SK-N-SH treated with all-trans-retinoic acid at 6 μM for 48 hours (cell line): ENCODE results near the gene PARD3B.
"Not testable (repeated sequence)": the region's sequence is repeated elsewhere in the genome, so short reads cannot be mapped to it uniquely, and the experiment has no call there.

Experiments used
- ATAC-seq: fragments of 200-7000 bp; cut with Tn5 transposase; 3 replicates; pipeline ENCODE4 v1.9.1; 2020; ENCODE audit warnings: mild to moderate bottlenecking, moderate library complexity
- ARNTL ChIP-seq: fragments of 450-650 bp; formaldehyde crosslinking; IDR thresholded peaks from 2 replicates; pipeline ENCODE4 v1.5.0; 2020; ENCODE audit warnings: low read depth, mild to moderate bottlenecking, moderate library complexity, borderline replicate concordance
- BACH2 ChIP-seq: fragments of 250-450 bp; sonication (Bioruptor Pico); IDR thresholded peaks from 2 replicates; pipeline ENCODE4 v1.9.0; 2021; ENCODE audit warnings: mild to moderate bottlenecking, borderline replicate concordance
- CSDC2 ChIP-seq: fragments of 250-450 bp; sonication (Bioruptor Pico); IDR thresholded peaks from 2 replicates; pipeline ENCODE4 v1.5.0; 2020; ENCODE audit warnings: mild to moderate bottlenecking, moderate library complexity
- ESRRG ChIP-seq: fragments of 250-450 bp; sonication (Bioruptor Pico); IDR thresholded peaks from 2 replicates; pipeline ENCODE4 v1.6.1; 2021; ENCODE audit warnings: mild to moderate bottlenecking
- GLIS3 ChIP-seq: fragments of 250-450 bp; sonication (Bioruptor Pico); IDR thresholded peaks from 2 replicates; pipeline ENCODE4 v1.5.0; 2020; ENCODE audit warnings: mild to moderate bottlenecking, moderate library complexity
- ISL1 ChIP-seq: fragments of 250-450 bp; sonication (Bioruptor Pico); IDR thresholded peaks from 2 replicates; pipeline ENCODE4 v2.1.2; 2022; ENCODE audit warnings: mild to moderate bottlenecking, moderate library complexity
- PPARA ChIP-seq: fragments of 250-450 bp; sonication (Bioruptor Pico); IDR thresholded peaks from 2 replicates; pipeline ENCODE4 v1.5.0; 2020; ENCODE audit warnings: mild to moderate bottlenecking, borderline replicate concordance
- RARB ChIP-seq: fragments of 250-450 bp; sonication (Bioruptor Pico); IDR thresholded peaks from 2 replicates; pipeline ENCODE4 v1.8.0; 2021; ENCODE audit warnings: mild to moderate bottlenecking, moderate library complexity
- TCF4 ChIP-seq: fragments of 250-450 bp; sonication (Bioruptor Pico); IDR thresholded peaks from 2 replicates; pipeline ENCODE4 v1.8.0; 2021; ENCODE audit warnings: mild to moderate bottlenecking, moderate library complexity, borderline replicate concordance
- TOX ChIP-seq: fragments of 250-450 bp; sonication (Bioruptor Pico); IDR thresholded peaks from 2 replicates; pipeline ENCODE4 v1.8.0; 2021; ENCODE audit warnings: mild to moderate bottlenecking, moderate library complexity, borderline replicate concordance
- ZC3H10 ChIP-seq: fragments of 250-450 bp; sonication (Bioruptor Pico); IDR thresholded peaks from 2 replicates; pipeline ENCODE4 v1.5.1; 2021; ENCODE audit warnings: mild to moderate bottlenecking, moderate library complexity
- ZFP30 ChIP-seq: fragments of 450-650 bp; formaldehyde crosslinking; IDR thresholded peaks from 2 replicates; pipeline ENCODE4 v1.5.0; 2022; ENCODE audit warnings: mild to moderate bottlenecking, moderate library complexity
- ZNF8 ChIP-seq: fragments of 450-650 bp; formaldehyde crosslinking; IDR thresholded peaks from 2 replicates; pipeline ENCODE4 v1.5.0; 2020; ENCODE audit warnings: mild to moderate bottlenecking, moderate library complexity
- TF ChIP-seq, protein P1 (sequence below): fragments of 250-450 bp; sonication (Bioruptor Pico); IDR thresholded peaks from 2 replicates; pipeline ENCODE4 v1.8.0; 2020; ENCODE audit warnings: mild to moderate bottlenecking, moderate library complexity, borderline replicate concordance
- TF ChIP-seq, protein P2 (sequence below): fragments of 250-450 bp; sonication (Bioruptor Pico); IDR thresholded peaks from 2 replicates; pipeline ENCODE4 v1.5.0; 2020; ENCODE audit warnings: mild to moderate bottlenecking, moderate library complexity
- TF ChIP-seq, protein P3 (sequence below): fragments of 250-450 bp; sonication (Bioruptor Pico); IDR thresholded peaks from 2 replicates; pipeline ENCODE4 v1.5.1; 2021; ENCODE audit warnings: mild to moderate bottlenecking, moderate library complexity
- TF ChIP-seq, protein P4 (sequence below): fragments of 250-450 bp; sonication (Bioruptor Pico); IDR thresholded peaks from 2 replicates; pipeline ENCODE4 v1.5.1; 2020; ENCODE audit warnings: low read depth, mild to moderate bottlenecking, moderate library complexity

Gene PARD3B

DNA sequence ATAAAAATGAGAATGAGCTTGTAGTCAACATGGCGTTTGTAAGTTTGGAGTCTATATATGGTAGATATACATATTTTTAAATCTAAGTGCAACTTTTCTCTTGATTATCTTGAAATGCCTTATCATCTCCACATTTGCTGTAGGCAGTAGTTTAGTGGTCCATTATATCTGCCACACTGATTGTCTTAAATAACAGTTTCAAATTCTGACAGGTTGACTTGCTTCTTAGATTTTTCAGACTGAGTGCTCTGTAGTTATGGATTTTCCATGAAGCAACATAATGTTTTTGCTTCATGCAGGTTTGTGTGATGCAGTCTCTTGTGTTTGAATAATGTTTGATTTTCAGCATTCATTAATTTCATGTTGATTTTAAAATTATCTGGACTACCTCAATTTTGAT is 12.3 kb downstream of the PARD3B start:
- TF ChIP-seq ZC3H10 (CRISPR knock-in tag): no peak
- TF ChIP-seq ARNTL (CRISPR knock-in tag): no peak
- TF ChIP-seq ZNF8 (CRISPR knock-in tag): no peak
- no peak for TF ChIP-seq TCF4 (CRISPR knock-in tag)
- no peak for TF ChIP-seq BACH2 (CRISPR knock-in tag)
- no peak for TF ChIP-seq GLIS3 (CRISPR knock-in tag)
- TF ChIP-seq, protein P1, sequence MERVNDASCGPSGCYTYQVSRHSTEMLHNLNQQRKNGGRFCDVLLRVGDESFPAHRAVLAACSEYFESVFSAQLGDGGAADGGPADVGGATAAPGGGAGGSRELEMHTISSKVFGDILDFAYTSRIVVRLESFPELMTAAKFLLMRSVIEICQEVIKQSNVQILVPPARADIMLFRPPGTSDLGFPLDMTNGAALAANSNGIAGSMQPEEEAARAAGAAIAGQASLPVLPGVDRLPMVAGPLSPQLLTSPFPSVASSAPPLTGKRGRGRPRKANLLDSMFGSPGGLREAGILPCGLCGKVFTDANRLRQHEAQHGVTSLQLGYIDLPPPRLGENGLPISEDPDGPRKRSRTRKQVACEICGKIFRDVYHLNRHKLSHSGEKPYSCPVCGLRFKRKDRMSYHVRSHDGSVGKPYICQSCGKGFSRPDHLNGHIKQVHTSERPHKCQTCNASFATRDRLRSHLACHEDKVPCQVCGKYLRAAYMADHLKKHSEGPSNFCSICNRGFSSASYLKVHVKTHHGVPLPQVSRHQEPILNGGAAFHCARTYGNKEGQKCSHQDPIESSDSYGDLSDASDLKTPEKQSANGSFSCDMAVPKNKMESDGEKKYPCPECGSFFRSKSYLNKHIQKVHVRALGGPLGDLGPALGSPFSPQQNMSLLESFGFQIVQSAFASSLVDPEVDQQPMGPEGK (CRISPR knock-in tag): no peak
- no peak for TF ChIP-seq CSDC2 (CRISPR knock-in tag)
- TF ChIP-seq, protein P2, sequence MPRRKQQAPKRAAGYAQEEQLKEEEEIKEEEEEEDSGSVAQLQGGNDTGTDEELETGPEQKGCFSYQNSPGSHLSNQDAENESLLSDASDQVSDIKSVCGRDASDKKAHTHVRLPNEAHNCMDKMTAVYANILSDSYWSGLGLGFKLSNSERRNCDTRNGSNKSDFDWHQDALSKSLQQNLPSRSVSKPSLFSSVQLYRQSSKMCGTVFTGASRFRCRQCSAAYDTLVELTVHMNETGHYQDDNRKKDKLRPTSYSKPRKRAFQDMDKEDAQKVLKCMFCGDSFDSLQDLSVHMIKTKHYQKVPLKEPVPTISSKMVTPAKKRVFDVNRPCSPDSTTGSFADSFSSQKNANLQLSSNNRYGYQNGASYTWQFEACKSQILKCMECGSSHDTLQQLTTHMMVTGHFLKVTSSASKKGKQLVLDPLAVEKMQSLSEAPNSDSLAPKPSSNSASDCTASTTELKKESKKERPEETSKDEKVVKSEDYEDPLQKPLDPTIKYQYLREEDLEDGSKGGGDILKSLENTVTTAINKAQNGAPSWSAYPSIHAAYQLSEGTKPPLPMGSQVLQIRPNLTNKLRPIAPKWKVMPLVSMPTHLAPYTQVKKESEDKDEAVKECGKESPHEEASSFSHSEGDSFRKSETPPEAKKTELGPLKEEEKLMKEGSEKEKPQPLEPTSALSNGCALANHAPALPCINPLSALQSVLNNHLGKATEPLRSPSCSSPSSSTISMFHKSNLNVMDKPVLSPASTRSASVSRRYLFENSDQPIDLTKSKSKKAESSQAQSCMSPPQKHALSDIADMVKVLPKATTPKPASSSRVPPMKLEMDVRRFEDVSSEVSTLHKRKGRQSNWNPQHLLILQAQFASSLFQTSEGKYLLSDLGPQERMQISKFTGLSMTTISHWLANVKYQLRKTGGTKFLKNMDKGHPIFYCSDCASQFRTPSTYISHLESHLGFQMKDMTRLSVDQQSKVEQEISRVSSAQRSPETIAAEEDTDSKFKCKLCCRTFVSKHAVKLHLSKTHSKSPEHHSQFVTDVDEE (CRISPR knock-in tag): no peak
- TF ChIP-seq ESRRG: no peak

DNA sequence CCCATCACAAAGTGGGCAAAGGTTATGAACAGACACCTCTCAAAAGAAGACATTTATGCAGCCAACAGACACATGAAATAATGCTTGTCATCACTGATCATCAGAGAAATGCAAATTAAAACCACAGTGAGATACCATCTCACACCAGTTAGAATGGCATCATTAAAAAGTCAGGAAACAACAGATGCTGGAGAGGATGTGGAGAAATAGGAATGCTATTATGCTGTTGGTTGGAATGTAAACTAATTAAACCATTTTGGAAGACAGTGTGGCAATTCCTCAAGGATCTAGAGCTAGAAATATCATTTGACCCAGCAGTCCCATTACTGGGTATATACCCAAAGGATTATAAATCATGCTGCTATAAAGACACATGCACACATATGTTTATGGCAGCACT is 14.1 kb downstream of the PARD3B start:
- not testable (repeated sequence) for ATAC-seq

More for the DNA sequence above, 12.3 kb downstream of the PARD3B start:
- no peak for ATAC-seq

DNA sequence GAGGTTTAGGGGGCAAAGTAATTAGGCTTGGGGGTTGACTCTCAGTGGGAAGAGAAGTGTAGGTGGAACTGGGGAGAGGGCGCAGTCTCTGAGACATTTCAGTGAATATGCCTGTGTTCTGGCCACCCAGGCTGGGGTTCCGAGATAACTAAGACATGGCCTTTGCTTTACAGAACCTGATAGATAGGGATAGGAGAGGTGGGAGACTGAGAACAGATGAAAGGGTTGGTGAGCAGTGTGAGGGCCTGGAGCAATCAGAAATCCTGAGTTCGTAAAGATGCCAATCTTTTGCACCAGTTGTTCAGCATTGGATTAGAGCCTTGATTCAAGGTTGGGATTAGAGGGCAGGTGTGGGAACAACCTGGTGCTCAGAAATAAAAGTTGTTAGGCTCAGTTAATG is 15.6 kb downstream of the PARD3B start:
- ATAC-seq: no peak
- TF ChIP-seq RARB (CRISPR knock-in tag) (no peak), ISL1 (no peak), ZC3H10 (CRISPR knock-in tag) (no peak), ZFP30 (CRISPR knock-in tag) (no peak), ZNF8 (CRISPR knock-in tag) (no peak)
- TF ChIP-seq, protein P3, sequence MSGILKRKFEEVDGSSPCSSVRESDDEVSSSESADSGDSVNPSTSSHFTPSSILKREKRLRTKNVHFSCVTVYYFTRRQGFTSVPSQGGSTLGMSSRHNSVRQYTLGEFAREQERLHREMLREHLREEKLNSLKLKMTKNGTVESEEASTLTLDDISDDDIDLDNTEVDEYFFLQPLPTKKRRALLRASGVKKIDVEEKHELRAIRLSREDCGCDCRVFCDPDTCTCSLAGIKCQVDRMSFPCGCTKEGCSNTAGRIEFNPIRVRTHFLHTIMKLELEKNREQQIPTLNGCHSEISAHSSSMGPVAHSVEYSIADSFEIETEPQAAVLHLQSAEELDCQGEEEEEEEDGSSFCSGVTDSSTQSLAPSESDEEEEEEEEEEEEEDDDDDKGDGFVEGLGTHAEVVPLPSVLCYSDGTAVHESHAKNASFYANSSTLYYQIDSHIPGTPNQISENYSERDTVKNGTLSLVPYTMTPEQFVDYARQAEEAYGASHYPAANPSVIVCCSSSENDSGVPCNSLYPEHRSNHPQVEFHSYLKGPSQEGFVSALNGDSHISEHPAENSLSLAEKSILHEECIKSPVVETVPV (CRISPR knock-in tag): no peak

DNA sequence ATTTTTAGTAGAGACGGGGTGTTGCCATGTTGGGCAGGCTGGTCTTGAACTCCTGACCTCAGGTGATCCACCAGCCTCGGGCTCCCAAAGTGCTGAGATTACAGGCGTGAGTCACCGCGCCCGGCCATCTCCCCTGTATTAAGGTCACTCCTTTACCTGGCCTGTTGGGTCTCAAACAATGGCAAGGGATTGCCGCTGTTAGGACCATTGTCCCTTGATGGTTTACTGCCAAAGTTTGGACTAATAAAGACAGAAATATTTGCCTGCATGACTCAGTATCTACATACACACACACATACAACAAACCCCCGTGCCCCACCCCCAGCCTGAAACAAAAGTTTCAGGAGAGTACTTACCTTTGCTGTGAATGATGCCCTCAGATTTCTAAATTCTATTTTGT is 16.5 kb downstream of the PARD3B start:
- no peak for TF ChIP-seq ESRRG
- TF ChIP-seq GLIS3 (CRISPR knock-in tag): no peak
- TF ChIP-seq PPARA: no peak
- TF ChIP-seq RARB (CRISPR knock-in tag): no peak
- TF ChIP-seq, protein P4, sequence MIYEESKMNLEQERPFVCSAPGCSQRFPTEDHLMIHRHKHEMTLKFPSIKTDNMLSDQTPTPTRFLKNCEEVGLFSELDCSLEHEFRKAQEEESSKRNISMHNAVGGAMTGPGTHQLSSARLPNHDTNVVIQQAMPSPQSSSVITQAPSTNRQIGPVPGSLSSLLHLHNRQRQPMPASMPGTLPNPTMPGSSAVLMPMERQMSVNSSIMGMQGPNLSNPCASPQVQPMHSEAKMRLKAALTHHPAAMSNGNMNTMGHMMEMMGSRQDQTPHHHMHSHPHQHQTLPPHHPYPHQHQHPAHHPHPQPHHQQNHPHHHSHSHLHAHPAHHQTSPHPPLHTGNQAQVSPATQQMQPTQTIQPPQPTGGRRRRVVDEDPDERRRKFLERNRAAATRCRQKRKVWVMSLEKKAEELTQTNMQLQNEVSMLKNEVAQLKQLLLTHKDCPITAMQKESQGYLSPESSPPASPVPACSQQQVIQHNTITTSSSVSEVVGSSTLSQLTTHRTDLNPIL: no peak
- TF ChIP-seq TOX: no peak
- TF ChIP-seq, protein P2 (CRISPR knock-in tag): no peak
- TF ChIP-seq, protein P1 (CRISPR knock-in tag): no peak
- TF ChIP-seq, all 23 proteins: peak for 0
- ATAC-seq: no peak
